ENCODE data around the gene ACSS3.

Gene ACSS3

GRCh38 chr12:81222846-81223592 lies 145.1 kb downstream of the ACSS3 start:
- no peak overlapping the region for H3K9ac ChIP-seq (ENCODE audit: low read length)
- no peaks in the 10 kb centered on the region for H3K4me1 ChIP-seq (ENCODE audit: low read length)
- H3K27ac ChIP-seq (ENCODE audit: low read length): no peak overlapping the region
- H3K36me3 ChIP-seq (replicated peaks; ENCODE audit: low read depth, low read length): no peaks in the 10 kb centered on the region
- TF ChIP-seq EZH2phosphoT487 (IDR thresholded peaks at IDR 0.05; ENCODE audit: low read depth) (no peak), CTCF (IDR thresholded peaks at IDR 0.05; ENCODE audit: low read depth, low read length) (no peak)
- no peaks in the 10 kb centered on the region for H4K20me1 ChIP-seq (ENCODE audit: insufficient read depth, low read length)
- no peak overlapping the region for H2AFZ ChIP-seq (ENCODE audit: low read depth, low read length)
- H3K79me2 ChIP-seq (ENCODE audit: low read length): no peaks in the 10 kb centered on the region
- H3K9me3 ChIP-seq (ENCODE audit: insufficient read depth, low read length): no peaks in the 10 kb centered on the region
- H3K27me3 ChIP-seq (ENCODE audit: low read depth, low read length): no peaks in the 10 kb centered on the region
- H3K4me2 ChIP-seq (ENCODE audit: low read length): no peak overlapping the region
- H3K4me3 ChIP-seq (ENCODE audit: low read length): no peak overlapping the region

- Histone ChIP-seq H3K9ac (ENCODE audit: low read length) (no peak overlapping the region), H2AFZ (ENCODE audit: low read depth, low read length) (no peak overlapping the region), H3K79me2 (ENCODE audit: low read length) (no peaks in the 10 kb centered on the region), H3K4me1 (ENCODE audit: low read length) (no peaks in the 10 kb centered on the region), H3K9me3 (ENCODE audit: insufficient read depth, low read length) (no peaks in the 10 kb centered on the region), H3K4me2 (ENCODE audit: low read length) (no peak overlapping the region), H4K20me1 (ENCODE audit: insufficient read depth, low read length) (no peaks in the 10 kb centered on the region), H3K27me3 (ENCODE audit: low read depth, low read length) (no peaks in the 10 kb centered on the region), H3K4me3 (ENCODE audit: low read length) (no peak overlapping the region), H3K27ac (ENCODE audit: low read length) (no peak overlapping the region), H3K36me3 (replicated peaks; ENCODE audit: low read depth, low read length) (no peaks in the 10 kb centered on the region)
- TF ChIP-seq EZH2phosphoT487 (IDR thresholded peaks at IDR 0.05; ENCODE audit: low read depth) (no peak), CTCF (IDR thresholded peaks at IDR 0.05; ENCODE audit: low read depth, low read length) (no peak)
These were observed 146.7 kb downstream of the ACSS3 start for GRCh38 chr12:81224626-81225025.

GRCh38 chr12:81229759-81230158 lies 151.9 kb downstream of the ACSS3 start:
- Histone ChIP-seq H3K4me2 (ENCODE audit: low read length) (no peak overlapping the region), H3K9me3 (ENCODE audit: insufficient read depth, low read length) (no peaks in the 10 kb centered on the region), H3K9ac (ENCODE audit: low read length) (no peak overlapping the region), H3K79me2 (ENCODE audit: low read length) (no peaks in the 10 kb centered on the region), H3K4me3 (ENCODE audit: low read length) (no peak overlapping the region), H3K27me3 (ENCODE audit: low read depth, low read length) (no peaks in the 10 kb centered on the region), H3K36me3 (replicated peaks; ENCODE audit: low read depth, low read length) (no peaks in the 10 kb centered on the region), H2AFZ (ENCODE audit: low read depth, low read length) (no peak overlapping the region), H3K4me1 (ENCODE audit: low read length) (peaks cover 12% of the 10 kb centered on the region), H3K27ac (ENCODE audit: low read length) (no peak overlapping the region), H4K20me1 (ENCODE audit: insufficient read depth, low read length) (no peaks in the 10 kb centered on the region)
- TF ChIP-seq CTCF (IDR thresholded peaks at IDR 0.05; ENCODE audit: low read depth, low read length) (no peak), EZH2phosphoT487 (IDR thresholded peaks at IDR 0.05; ENCODE audit: low read depth) (no peak)

GRCh38 chr12:81231574-81232368 lies 153.9 kb downstream of the ACSS3 start:
- Histone ChIP-seq H3K27me3 (ENCODE audit: low read depth, low read length) (no peaks in the 10 kb centered on the region), H2AFZ (ENCODE audit: low read depth, low read length) (no peak overlapping the region), H3K4me1 (ENCODE audit: low read length) (peaks cover 12% of the 10 kb centered on the region), H3K4me3 (ENCODE audit: low read length) (no peak overlapping the region), H3K9ac (ENCODE audit: low read length) (no peak overlapping the region), H3K79me2 (ENCODE audit: low read length) (no peaks in the 10 kb centered on the region), H3K4me2 (ENCODE audit: low read length) (peak overlapping the region; percentile 33), H4K20me1 (ENCODE audit: insufficient read depth, low read length) (no peaks in the 10 kb centered on the region), H3K9me3 (ENCODE audit: insufficient read depth, low read length) (no peaks in the 10 kb centered on the region), H3K27ac (ENCODE audit: low read length) (no peak overlapping the region), H3K36me3 (replicated peaks; ENCODE audit: low read depth, low read length) (no peaks in the 10 kb centered on the region)
- no peak for TF ChIP-seq CTCF (IDR thresholded peaks at IDR 0.05; ENCODE audit: low read depth, low read length)
- no peak for TF ChIP-seq EZH2phosphoT487 (IDR thresholded peaks at IDR 0.05; ENCODE audit: low read depth)

Measured in OCI-LY3 (cell line).